A673 (cell line): Measurements from ENCODE around the gene NUDT4B.
"Not testable (repeated sequence)": the region's sequence is repeated elsewhere in the genome, so short reads cannot be mapped to it uniquely, and the experiment has no call there.

Experiments used
- CTCF ChIP-seq: fragments of 300-800, 200-600 bp; sonication (generic); conservative IDR thresholded peaks from 2 replicates; pipeline ENCODE4 v1.5.1; 2017; ENCODE audit warnings: low read depth, mild to moderate bottlenecking, antibody characterized with exemption, low read length, moderate library complexity, mixed read lengths
- EZH2 ChIP-seq: fragments of 200-600 bp; sonication (generic); IDR thresholded peaks from 2 replicates; pipeline ENCODE4 v1.6.1; 2017; ENCODE audit warnings: borderline replicate concordance, low read depth, mild to moderate bottlenecking, mixed read lengths, antibody characterized with exemption, low read length; ENCODE audit not compliant: poor library complexity, severe bottlenecking

DNA sequence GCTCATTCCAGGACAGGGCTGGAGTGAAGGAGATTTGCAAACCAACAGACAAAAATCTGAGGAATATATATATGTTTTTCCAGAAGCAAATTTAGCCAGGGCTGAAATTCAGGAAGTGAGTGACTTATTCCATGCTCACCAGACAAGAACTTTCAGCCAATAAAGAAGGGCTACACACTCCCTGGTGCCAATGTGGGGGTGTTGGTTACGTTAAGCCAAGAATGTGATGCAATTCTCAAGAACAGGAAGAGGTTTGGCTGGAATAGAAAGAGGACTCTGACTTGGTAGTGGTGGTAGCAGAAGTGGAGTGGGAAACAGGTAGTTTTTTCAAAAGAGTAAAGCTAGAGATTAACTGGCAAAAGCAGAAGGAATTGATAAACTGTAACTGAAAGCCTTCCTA is 11.6 kb downstream of the NUDT4B start:
- TF ChIP-seq CTCF, EZH2: not testable (repeated sequence)
